Uterus (tissue), 4 donors: Measurements from ENCODE around the gene CALHM6. TPM values are rescaled to one million over a fixed set of nuclear protein-coding genes. Genes with fewer than 3 reads are reported as not detected.
"Not testable (repeated sequence)": the region's sequence is repeated elsewhere in the genome, so short reads cannot be mapped to it uniquely, and the experiment has no call there.

ENCODE experiments used
- DNase-seq, 2 donors: peaks; one replicate each; pipeline ENCODE4 v3.0.0-alpha.2; 2019 to 2020
- H3K27ac ChIP-seq, 2 donors: fragments of 200-600 bp; sonication (generic); 1 replicate in 1 of 2; 2 replicates in 1 of 2; pipeline ENCODE4 v1.5.1; 2016 to 2018
- H3K27me3 ChIP-seq, 2 donors: fragments of 200-600 bp; sonication (generic); one replicate each; pipeline ENCODE4 v1.5.1; 2018 to 2019; ENCODE audit warnings: control low read depth in 1 of 2
- H3K36me3 ChIP-seq, 2 donors: fragments of 200-600 bp; sonication (generic); one replicate each; pipeline ENCODE4 v1.5.1; 2019; ENCODE audit warnings: control low read depth in 1 of 2
- H3K4me1 ChIP-seq, 2 donors: fragments of 200-600 bp; sonication (generic); one replicate each; pipeline ENCODE4 v1.5.1; 2018 to 2019; ENCODE audit warnings: control low read depth in 1 of 2
- H3K4me3 ChIP-seq, 2 donors: fragments of 200-600 bp; sonication (generic); 1 replicate in 1 of 2; 2 replicates in 1 of 2; pipeline ENCODE4 v1.5.1; 2018 to 2019; ENCODE audit warnings: mild to moderate bottlenecking in 1 of 2
- H3K9me3 ChIP-seq, 2 donors: fragments of 200-600 bp; sonication (generic); one replicate each; pipeline ENCODE4 v1.5.1; 2019; ENCODE audit warnings: control low read depth in 1 of 2
- POLR2A ChIP-seq, 2 donors: fragments of 450-650 bp; IDR thresholded peaks; one replicate each; pipeline ENCODE4 v1.6.1; 2016; ENCODE audit warnings: antibody characterized with exemption in 2 of 2, mild to moderate bottlenecking in 1 of 2, moderate library complexity in 1 of 2
- intact Hi-C: fragments of 100-400 bp; cut with DNase I; formaldehyde crosslinking; loops from one replicate; pipeline ENCODE4 v1.15.1; 2023; ENCODE audit warnings: low total_unique reads
- total RNA-seq, 4 donors: library from RNA; depleted of rRNA in 3 of 4; stranded (reverse); fragments of >200 nt in 3 of 4; gene quantifications; one replicate each; pipeline versions ENCODE4 v1.1.0 to v1.2.4, GENCODE V29; 2014 to 2023
- TF ChIP-seq, protein P1 (sequence below), 4 experiments: fragments of 200-600 bp in 2 of 4; fragments of 450-650 bp in 2 of 4; sonication (generic) in 2 of 4; IDR thresholded peaks; one replicate each; pipeline ENCODE4 v1.5.1; 2016 to 2019; ENCODE audit warnings: antibody characterized with exemption in 4 of 4, mild to moderate bottlenecking in 2 of 4, moderate library complexity in 1 of 4
- donor health status: DM: yes; HTN: yes; CAD: no.

CALHM6 gene
- total RNA-seq, 4 donors from 2014 or later, result 3.9 to 7.6 TPM; not detected in 2

DNA sequence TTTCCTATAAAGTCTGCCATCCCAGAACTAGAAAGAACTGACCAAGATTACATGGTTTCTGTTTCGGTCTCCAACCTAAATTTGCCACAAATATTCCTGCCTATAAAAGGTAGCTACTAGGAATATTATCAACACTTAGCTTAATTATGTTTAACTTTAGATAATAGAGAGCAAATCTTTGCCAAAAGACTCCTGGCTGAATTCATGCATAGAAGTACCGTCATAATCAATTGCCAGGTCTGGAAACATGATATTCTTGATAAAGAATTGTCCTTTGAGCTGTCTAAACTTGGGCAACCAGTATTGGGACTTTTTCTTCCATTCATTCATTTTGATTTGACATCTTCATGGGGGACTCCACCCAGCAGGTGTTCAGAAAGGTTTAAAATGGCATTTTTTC is 22.4 kb downstream of the CALHM6 start:
- no peaks in the 10 kb centered on the region for H3K4me1 ChIP-seq
- H3K4me3 ChIP-seq, result no peak overlapping the region
- intact Hi-C loops, result no loop called here
- H3K36me3 ChIP-seq, result no peaks in the 10 kb centered on the region
- no peak for DNase-seq
- no peak for TF ChIP-seq POLR2A (IDR thresholded peaks at IDR 0.05)
- TF ChIP-seq, protein P1, sequence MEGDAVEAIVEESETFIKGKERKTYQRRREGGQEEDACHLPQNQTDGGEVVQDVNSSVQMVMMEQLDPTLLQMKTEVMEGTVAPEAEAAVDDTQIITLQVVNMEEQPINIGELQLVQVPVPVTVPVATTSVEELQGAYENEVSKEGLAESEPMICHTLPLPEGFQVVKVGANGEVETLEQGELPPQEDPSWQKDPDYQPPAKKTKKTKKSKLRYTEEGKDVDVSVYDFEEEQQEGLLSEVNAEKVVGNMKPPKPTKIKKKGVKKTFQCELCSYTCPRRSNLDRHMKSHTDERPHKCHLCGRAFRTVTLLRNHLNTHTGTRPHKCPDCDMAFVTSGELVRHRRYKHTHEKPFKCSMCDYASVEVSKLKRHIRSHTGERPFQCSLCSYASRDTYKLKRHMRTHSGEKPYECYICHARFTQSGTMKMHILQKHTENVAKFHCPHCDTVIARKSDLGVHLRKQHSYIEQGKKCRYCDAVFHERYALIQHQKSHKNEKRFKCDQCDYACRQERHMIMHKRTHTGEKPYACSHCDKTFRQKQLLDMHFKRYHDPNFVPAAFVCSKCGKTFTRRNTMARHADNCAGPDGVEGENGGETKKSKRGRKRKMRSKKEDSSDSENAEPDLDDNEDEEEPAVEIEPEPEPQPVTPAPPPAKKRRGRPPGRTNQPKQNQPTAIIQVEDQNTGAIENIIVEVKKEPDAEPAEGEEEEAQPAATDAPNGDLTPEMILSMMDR (IDR thresholded peaks at IDR 0.05), result no peak
- no peak overlapping the region for H3K27ac ChIP-seq
- H3K9me3 ChIP-seq, result no peaks in the 10 kb centered on the region
- no peaks in the 10 kb centered on the region for H3K27me3 ChIP-seq

DNA sequence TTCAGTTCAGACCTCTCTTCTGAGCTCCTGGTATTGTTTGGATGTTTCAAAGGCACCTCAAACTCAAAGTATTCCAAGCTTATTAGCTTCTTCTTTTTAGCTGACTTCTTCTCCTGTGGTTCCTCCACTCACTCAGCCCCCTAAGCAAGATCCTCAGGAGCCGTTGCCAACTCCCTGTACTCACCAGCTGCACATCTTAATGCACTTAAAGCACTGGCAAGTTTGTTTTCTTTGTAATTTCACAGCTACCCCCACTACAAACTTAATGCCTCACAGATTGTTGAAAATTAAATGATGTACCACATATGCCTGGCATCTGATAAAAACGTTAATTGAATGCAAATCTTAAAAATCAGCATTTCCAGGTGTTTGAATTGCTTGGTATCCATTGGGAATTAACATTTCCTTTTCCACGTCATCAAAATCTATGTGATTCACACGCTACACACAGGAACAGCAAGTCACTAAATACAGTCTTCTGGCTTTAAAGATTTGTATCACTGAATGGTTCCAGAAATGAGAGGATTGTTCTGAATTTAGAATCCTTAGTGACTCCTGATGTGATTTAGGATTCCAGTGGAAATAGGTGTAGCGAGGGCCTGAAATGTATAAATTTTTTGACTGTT is 24.5 kb downstream of the CALHM6 start:
- Histone ChIP-seq H3K4me1 (no peaks in the 10 kb centered on the region), H3K27ac (no peak overlapping the region), H3K36me3 (no peaks in the 10 kb centered on the region), H3K27me3 (no peaks in the 10 kb centered on the region), H3K4me3 (no peak overlapping the region), H3K9me3 (no peaks in the 10 kb centered on the region)
- TF ChIP-seq, protein P1 (IDR thresholded peaks at IDR 0.05), result no peak
- TF ChIP-seq POLR2A (IDR thresholded peaks at IDR 0.05), result no peak
- intact Hi-C loops, result no loop called here
- no peak for DNase-seq

DNA sequence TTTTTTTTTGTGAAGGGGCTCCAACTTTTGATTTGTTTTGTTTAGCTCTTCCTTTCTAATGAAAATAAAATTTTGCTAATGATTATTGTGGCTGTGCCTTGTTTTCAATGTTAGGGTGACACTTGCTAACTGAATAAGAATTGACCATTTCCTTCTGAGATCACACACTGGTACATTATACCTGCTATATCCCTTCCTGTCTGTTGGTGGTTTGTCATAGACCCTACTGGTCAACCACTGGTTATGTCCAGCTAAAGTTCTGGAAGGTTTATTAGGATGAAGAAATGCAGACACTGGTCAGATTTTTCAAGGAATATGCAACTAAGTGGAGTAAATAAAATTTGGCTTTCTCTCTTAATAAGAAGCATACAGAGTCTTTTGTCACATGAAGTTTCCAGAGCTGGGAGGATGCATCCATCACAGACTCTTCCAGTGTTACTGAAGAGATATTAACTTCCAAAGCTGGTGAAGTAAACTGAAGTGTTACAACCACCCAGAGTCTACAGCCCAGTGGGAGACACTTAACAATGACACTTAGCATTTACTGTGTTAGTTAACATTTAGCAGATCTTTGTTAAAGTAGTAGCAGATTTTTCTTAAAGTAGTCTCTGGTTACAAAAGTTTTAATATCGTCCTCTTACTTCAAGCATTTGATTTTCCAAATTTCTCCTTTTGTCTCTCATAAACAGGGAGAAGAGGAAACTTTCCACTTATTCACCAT is 30.6 kb downstream of the CALHM6 start:
- TF ChIP-seq POLR2A (IDR thresholded peaks at IDR 0.05), result no peak
- TF ChIP-seq, protein P1 (IDR thresholded peaks at IDR 0.05), result no peak
- H3K27me3 ChIP-seq, result no peaks in the 10 kb centered on the region
- no peak for DNase-seq
- H3K36me3 ChIP-seq, result no peaks in the 10 kb centered on the region
- H3K4me3 ChIP-seq, result no peak overlapping the region
- intact Hi-C loops, result no loop called here
- H3K4me1 ChIP-seq, result no peaks in the 10 kb centered on the region
- H3K27ac ChIP-seq, result no peak overlapping the region
- H3K9me3 ChIP-seq, result no peaks in the 10 kb centered on the region

DNA sequence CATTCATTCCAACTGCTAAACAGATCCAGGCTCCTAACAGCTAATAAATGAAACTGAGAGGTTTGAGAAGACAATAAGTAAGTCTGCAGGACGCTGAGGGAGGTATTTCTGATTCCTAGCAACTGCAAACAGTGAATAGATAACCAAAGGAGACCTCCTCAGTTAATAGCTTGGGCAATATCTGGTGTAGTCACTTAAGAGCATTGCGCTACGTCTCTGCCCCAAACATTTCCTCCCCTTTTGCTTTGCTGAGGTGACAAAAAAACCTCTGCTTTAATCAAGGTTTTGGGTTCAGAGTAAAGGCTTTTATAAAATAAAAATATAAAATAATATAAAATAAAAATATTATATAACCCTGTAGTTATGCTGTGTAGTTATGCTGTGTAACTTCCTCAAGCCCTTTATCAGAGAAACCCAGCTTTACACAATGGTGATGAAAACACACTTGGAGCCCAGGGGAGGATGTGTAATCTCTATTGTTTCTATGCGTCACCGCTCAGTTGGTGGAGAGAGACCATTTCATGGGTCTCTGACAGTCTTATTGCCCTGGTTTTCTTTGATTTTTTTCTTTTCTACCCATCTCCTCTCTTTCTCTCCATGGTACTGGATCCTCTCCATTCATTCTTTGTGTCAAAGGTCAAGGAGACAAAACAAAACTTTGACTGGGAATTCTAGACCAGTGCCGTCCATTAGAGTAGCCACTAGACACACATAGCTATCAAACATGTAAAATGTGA is 31.3 kb downstream of the CALHM6 start:
- Histone ChIP-seq H3K9me3 (no peaks in the 10 kb centered on the region), H3K27me3 (no peaks in the 10 kb centered on the region), H3K27ac (no peak overlapping the region), H3K4me1 (no peaks in the 10 kb centered on the region), H3K4me3 (no peak overlapping the region), H3K36me3 (no peaks in the 10 kb centered on the region)
- intact Hi-C loops, result no loop called here
- TF ChIP-seq, protein P1 (IDR thresholded peaks at IDR 0.05), result no peak
- TF ChIP-seq POLR2A (IDR thresholded peaks at IDR 0.05), result no peak
- DNase-seq, result no peak

DNA sequence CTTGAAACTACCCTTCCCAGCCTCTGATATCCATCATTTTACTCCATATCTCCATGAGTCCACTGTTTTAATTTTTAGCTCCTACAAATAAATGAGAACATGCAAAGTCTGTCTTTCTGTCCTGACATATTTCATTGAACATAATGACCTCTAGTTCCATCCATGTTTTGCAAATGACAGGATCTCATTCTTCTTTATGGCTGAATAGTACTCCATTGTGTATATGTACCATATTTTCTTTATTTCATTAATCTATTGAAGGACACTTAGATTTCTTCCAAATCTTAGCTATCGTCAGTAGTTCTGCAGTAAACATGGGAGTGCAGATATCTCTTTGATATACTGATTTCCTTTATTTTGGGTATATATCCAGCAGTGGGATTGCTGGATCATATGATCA is 34.0 kb downstream of the CALHM6 start:
- H3K27ac ChIP-seq, H3K4me1 ChIP-seq, intact Hi-C loops, H3K4me3 ChIP-seq, DNase-seq, H3K27me3 ChIP-seq, H3K9me3 ChIP-seq, H3K36me3 ChIP-seq: not testable (repeated sequence)
